NCI-H1694 (cell line): Measurements from ENCODE around the gene RNF17.
"Not testable (repeated sequence)": the region's sequence is repeated elsewhere in the genome, so short reads cannot be mapped to it uniquely, and the experiment has no call there.

ENCODE experiments used
- DNase-seq: peaks from one replicate; lab custom pipeline; 2025; lab: John Stamatoyannopoulos, UW

Gene RNF17

GRCh38 chr13:24763596-24764275, at the start of gene RNF17:
RNF17 (plus strand) TSS chr13:24764169; CDS start chr13:24764204, 35 bp downstream.
- no peak for DNase-seq

DNA sequence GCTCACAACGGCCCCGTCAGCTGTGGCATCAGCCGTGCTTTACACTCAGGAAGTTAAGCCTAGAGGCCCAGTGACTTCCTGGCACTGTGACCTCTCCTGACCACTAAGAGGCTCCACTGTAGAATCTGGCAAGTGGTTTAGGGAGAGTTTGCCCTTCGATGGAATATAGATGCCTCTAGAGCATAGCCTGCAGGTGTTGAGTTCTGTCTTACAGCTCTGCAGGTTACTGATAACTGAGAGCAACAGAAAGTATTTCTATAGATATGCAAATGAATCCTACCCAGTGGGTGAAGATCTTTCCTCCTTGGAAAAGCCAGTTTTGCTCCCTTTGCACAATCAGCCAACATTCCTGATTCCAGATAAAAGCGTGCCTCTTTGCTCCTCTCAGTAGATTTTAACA, 48.0 kb upstream of the RNF17 start:
- no peak for DNase-seq

DNA sequence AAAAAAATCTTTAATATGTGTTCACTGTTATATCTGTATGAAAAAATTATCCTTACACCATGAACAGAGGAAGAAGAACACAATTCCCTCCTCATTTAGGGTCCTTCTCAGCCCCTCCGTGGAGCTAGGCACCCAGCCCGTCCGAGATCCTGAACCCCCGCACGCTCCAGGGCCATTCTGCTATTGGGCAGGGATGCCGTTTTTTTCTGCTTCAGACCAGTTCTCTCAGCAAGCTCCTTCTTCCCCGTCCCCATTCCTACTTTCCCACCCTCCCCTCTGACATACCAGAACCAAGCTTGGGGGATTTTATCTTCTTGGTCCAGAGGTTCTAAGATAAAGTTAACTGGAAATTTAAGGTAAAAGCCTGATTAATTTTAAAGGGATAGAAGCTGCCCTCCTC, 47.5 kb upstream of the RNF17 start:
- DNase-seq: no peak

DNA sequence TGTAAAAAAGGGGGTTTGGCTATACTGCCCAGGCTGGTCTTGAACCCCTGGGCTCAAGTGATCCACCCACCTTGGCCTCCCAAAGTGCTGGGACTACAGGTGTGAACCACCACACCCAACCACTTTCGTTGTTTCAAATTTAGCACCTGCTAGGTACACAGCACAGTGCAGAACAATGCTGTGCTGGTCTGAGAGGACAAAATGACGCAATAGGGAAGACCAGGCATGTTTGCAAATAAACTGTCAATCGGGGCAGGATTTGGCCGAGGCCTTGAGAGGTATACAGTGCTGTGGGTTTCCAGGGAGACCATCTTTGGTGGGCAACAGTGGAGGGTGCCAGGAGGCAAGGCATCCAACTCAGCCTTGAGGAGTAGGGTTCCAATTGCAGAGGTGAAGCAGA, 46.8 kb upstream of the RNF17 start:
- DNase-seq: no peak

DNA sequence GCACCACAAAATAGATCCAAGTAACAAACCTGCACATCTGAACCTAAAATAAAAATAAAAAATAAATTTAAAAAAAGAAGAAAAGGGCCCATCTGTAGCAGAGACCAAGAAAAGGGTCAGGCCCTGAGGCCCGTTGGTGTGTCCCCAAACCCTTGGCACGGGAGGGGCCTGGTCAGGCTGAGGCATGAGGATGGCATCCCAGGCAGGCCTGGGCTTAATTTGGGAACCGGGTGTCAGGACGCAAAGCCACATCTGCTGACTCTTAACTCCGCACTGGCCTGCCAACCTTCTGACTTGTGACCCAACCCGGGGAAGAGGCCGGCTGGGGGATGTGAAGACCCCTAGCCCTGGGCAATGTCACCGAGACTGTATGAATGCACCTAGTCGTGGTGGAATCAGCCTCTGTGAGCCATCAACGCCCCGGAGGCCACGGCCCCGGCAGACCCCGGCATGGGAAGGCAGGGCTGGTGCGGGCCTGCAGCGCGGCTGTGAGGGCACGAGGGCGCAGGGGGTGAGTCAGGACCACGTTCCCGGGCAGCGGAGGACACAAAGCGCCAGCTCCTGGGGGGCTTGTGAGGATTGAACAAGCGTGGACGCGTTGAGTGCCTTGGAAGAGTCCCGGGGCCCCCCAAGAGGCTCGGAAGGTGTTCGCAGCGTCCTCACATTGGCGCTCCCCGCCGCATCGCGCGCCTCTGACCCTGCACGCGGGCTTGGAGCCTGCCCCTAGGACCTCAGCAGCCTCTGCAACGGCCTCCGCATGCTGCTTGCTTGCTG, 45.6 kb upstream of the RNF17 start:
- DNase-seq: no peak

DNA sequence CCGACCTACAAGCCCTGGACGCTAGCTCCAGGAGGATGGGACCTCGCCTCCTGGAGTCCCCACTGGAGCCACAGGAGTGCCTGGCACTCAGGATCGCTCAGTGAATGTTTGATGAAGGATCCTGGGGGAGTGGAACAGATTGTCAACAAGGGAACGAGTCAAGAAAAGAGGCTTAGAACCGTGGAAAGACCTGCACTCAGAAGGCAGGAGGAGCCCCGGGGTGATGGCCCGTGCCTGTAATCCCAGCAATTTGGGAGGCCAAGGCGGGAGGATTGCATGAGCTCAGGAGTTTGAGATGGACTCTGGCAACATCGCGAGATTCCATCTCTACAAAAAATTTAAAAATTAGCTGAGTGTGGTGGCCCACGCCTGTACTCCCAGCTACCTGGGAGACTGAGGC, 44.8 kb upstream of the RNF17 start:
- DNase-seq: no peak

DNA sequence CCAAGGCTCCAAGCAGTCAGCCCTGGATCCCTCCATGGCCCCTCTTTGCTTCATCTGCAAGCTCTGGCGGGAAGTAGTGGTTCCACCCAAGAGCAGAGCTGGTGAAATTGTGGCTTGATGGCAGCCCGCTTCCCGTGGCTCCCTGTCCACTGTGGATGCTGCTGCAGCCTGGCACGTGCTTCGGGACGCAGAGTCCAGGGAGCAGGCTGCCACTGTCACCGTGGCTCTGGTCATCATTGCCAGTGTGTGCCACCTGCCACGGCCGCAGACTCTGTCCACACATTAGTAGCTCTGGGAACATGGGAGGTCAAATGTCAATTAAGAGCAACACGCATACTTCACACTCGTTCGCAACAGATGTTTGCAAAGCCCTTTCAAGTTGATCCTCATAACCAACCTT, 40.8 kb upstream of the RNF17 start:
- no peak for DNase-seq

DNA sequence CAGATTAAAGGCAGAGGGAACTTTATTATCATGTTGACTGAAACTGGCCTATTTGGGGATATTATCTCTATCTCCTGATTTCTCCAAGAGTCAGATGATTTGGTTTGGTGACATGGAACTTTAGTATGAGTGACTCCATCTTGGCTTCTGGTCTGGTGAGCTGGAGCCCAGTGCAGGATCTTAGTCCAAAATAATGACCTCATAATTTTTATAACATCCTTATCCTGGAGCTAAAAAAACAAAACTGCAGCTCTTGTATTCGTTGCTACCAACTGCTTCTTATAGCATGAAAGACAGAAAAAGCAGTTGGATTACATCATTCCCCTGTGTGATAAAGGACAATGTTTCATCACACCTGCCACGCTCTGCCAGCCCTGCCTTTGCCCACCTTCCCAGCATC, 39.3 kb upstream of the RNF17 start:
- DNase-seq: no peak

DNA sequence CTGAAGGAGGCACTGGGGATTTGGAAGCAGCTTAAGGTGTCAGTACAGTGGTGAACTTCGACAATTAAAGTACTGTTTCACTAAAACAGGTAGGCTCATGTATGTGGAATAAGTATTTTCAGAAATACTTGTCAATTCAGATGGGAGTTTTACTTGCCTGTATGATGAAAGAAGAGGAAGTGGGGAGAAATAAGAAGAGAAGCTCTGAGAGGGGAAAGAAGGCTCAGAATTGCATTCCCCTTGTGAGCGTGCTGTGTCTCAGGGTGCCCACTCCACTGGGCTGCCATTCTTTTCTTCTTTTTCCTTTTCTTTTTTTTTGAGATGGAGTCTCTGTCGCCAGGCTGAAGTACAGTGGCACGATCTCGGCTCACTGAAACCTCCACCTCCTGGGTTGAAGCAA, 38.6 kb upstream of the RNF17 start:
- DNase-seq: no peak

DNA sequence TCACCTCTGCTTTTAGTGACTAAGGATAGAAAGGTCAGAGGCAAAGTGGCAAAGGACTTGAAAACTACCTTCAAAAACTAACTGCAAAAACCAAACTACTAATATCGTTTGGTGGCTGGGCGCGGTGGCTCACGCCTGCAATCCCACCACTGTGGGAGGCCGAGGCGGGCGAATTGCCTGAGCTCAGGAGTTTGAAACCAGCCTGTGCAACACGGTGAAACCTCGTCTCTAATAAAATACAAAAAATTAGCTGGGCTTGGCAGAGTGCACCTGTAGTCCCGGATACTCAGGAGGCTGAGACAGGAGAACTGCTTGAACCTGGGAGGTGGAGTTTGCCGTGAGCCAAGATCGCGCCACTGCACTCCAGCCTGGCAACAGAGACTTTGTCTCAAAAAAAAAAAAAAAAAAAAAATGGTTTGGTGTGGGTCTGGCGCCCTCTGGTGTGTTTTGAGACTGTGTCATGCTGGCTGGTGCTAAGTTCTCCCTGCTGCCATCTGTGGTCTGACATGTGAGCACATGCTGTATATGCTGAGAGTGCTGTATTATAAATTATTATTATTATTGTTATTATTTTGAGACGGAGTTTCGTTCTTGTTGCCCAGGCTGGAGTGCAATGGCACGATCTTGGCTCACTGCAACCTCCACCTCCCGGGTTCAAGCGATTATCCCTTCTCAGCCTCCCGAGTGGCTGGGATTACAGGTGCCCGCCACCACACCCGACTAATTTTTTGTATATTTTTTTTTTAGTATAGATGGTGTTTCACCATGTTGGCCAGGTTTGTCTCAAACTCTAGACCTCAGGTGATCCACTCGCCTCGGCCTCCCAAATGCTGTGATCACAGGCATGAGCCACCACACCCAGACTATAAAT, 36.0 kb upstream of the RNF17 start:
- peak; percentile 53 for DNase-seq

DNA sequence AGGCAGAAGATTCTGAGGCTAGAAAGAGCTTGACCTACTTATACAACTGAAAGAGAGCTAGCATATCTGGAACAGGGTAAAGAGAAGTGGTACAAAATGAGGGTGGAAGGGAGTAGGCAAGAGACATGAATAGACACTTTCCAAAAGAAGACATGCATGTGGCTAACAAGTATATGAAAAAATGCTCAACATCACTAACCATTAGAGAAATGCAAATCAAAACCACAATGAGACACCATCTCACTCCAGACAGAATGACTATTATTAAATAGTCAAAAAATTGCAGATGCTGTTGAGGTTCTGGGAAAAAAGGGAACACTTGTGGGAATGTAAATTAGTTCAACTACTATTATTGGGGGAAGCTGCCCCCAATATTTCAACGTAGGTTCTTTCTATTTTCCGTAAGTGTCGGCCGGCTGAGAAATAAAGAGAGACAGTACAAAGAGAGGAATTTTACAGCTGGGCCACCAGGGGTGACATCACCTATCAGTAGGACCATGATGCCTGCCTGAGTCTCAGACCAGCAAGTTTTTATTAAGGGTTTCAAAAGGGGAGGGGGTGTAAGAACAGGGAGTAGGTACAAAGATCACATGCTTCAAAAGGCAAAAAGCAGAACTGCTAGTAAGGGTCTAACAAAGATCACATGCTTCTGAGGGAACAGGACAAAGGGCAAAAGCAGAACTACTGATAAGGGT, 32.9 kb upstream of the RNF17 start:
- DNase-seq: not testable (repeated sequence)

DNA sequence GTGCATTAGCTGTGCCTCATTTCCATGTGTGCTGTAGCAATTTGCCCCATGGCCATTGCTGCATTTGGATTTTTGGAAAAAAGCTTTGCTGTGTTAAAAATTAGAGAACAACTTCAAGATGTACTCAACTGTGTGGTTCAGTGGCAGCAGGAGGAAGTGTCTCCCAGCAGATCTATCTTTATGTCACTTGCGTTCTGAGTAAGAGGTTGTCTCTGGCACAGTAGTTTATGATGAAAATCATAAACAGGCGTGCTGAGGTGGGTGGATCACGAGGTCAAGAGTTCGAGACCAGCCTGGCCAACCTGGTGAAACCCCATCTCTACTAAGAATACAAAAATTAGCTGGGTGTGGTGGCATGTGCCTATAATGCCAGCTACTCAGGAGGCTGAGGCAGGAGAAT, 29.0 kb upstream of the RNF17 start:
- DNase-seq: no peak

DNA sequence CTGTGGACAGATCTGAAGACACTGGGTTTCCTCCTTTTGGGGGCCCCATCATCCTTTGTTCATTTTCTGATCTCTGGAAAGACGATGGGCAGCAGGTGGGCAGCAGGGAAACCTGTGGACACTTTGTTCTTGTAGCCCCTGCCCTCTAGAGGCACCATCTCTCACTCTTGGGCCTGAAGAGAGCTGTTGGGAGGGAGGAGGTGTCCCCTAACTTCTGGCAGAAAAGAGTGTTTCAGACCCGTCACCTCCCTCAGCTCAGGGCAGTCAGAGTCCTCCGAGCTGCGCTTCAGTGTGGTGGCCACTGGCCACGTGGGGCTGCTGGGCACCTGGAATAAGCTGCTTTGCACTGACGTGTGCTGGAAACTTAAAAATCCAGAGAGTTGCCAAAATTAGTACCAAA, 26.9 kb upstream of the RNF17 start:
- DNase-seq: no peak

DNA sequence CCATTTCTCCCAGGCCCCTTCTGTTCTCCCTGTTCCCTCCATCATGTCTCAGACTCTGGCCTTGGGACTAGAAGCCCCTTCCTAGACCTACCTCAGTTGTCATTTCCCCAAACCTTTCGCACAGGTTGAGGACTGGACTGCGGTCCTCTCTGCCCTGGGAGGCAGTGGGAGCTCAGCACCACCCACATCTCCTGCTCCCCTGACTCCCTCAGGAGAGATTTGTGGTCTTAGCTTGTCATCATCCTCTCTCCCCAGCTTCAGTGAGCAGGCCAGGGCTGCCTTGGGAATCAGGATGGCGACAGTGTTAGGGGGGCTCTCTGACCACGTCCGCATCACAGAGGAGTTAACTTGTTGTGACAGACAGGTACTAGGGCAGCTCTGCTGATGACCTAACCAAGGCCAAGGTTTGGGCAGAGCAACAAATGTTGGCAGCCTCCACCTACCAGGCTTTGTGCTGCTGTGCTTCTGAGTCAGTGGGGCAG, 25.6 kb upstream of the RNF17 start:
- DNase-seq: no peak

- DNase-seq: no peak
Observed at GRCh38 chr13:24740014-24740890, 23.7 kb upstream of the RNF17 start.

DNA sequence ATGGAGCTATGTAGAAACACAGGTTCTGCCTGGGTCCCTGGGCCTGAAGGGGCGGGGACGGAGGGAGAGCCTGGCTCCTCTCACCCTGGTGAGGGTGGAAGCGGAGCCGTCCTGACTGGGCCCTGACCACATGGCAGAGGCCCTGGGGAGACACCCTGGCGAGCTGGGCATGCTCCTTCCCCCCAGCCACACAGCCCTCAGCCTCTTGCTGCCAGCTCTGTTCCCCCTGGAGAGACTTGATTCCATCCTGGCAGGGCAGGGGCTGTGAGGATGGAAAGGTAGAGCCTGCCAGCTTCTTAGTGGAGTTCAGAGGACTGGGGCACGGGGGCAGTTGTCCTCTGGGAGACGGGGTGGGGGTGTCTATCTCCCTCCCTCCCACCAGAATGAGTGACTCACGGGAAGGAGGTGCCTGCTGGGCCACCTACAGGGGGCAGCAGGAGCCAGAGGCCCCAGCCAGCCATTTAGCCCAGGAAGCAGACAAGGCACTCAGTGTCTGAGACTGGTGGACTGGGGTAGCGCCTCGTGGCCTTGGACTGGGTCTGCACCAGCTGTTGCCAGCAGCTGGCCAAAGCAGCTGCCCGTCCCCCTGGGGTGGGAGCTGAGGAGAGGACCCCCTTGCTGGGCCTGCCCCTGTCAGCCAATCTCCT, 22.8 kb upstream of the RNF17 start:
- DNase-seq: no peak

DNA sequence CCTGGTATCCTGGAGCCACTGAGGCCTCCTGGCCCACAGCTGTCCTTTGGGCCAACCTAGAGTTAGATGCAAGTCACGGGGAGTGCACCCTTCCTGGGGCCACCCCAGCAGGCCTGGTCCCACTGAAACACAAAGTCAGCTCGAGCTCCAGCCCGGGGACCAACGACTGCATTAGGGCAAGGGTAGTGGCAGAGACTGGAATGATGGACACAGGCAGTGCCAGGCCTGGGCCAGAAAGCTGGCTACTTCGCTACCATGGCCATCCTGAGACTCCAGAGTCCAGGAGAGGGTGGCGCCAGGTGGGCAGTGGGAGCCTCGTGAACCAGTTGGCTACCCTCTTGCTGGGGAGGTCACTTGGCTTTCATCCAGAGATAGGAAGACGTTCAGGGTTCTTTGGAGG, 22.2 kb upstream of the RNF17 start:
- DNase-seq: no peak

DNA sequence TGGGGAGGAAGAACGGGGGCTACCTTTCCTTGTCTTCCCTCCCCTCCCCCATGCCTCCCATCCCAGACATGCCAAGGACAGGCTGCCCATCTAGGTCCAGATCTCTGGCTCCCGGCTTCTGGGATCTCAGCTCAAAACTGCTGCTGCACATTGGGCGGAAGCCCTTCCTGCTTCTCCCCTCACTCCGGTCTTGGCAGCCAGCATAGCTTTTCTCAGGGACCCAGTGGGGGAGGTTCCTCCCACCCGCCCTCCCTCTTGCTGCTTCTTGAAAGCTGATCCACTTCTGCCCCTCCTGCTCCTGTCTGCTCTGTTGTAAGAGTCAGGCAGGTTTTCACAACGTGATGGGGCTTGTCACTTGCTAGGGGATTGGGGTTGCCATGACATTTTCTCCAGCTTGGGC, 21.7 kb upstream of the RNF17 start:
- no peak for DNase-seq

DNA sequence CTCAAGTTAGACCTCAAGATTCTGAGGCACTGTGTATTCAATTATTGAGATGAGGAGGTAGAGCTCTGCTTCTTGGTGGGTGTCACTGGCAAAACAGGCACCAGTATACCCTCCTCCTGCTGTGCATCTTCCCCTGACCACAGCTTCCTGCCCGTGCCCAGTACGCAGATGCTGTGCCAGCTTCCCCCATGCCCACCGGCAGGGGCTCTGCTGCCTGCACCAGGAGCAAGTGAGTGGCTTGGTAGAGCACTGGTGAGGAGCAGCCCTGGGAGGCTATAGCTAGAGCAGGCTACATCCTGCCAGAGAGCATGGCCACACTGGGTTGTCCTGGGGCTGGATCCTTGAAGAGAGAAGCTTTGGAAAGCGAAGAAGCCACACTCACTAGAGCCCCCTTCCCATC, 21.0 kb upstream of the RNF17 start:
- no peak for DNase-seq

GRCh38 chr13:24744247-24744646, 19.7 kb upstream of the RNF17 start:
- no peak for DNase-seq

GRCh38 chr13:24745516-24745860, 18.5 kb upstream of the RNF17 start:
- DNase-seq: no peak
